IMR-90 (cell line): Measurements from ENCODE around the gene SYTL3. TPM values are rescaled to one million over a fixed set of nuclear protein-coding genes. Genes with fewer than 3 reads are reported as not detected.

Source experiments
- BHLHE40 ChIP-seq: fragments of 150-350 bp; IDR thresholded peaks from 2 replicates; pipeline ENCODE4 v1.6.1; 2016; ENCODE audit warnings: mild to moderate bottlenecking, low read depth, low read length
- MAZ ChIP-seq: IDR thresholded peaks from 2 replicates; pipeline ENCODE4 v1.6.1; 2012; ENCODE audit warnings: low read depth, mild to moderate bottlenecking, low read length, improper control_type of control experiment, moderate library complexity, borderline replicate concordance
- polyA plus RNA-seq, 3 experiments: library from polyadenylated mRNA; depleted of rRNA; stranded (reverse); fragments of >200 nt; gene quantifications; 2 replicates each; pipeline ENCODE4 v1.2.3, GENCODE V29; 2012; ENCODE audit warnings: low replicate concordance in 1 of 3
- total RNA-seq: library from RNA; depleted of rRNA; stranded (reverse); fragments of >200 nt; gene quantifications from 2 replicates; pipeline ENCODE4 v1.2.3, GENCODE V29; 2012
- TF ChIP-seq, protein P1 (sequence below): conservative IDR thresholded peaks from 2 replicates; pipeline ENCODE4 v1.5.1; 2012; ENCODE audit warnings: mild to moderate bottlenecking, low read depth, low read length, improper control_type of control experiment

SYTL3 gene
- total and polyA plus RNA-seq, 2 of the 4 experiments (the other 2 are of a cell fraction), result 2.9 to 4.3 TPM

DNA sequence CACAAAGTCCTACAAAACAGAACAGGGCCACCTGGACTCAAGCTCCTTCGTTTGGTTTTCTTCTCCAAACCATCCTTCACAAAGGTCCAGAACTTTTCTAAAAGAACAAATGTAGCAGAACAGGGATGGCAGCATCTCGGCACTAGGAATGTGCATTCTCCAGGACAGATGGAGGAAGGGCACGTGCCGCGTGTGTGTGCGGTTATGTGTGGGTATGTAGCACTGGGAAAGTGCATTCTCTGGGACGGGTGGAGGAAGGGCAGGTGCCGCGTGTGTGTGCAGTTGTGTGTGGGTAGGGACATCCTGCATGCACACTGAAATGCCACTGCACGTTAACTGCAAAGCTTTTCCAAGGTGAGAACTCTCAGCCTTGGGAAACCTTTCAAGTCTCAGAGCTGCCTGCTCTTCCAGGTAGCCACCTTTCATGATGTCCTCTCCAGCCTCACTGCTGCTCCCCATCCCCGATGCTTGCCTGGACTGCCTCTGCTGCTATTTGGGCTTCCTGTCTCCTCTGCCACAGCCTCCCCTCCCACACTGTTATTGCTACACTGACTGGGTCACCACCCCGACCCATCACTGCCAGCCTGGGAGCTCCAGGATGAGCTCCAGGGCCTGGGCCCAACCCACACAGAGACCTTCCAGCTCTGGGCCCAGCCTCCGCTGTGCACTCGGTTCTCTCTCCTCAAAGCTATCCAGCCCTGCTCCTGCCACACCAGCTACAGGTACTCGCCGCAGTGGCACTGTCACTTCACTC lies 121.7 kb downstream of the SYTL3 start (continued):
- TF ChIP-seq, protein P1, sequence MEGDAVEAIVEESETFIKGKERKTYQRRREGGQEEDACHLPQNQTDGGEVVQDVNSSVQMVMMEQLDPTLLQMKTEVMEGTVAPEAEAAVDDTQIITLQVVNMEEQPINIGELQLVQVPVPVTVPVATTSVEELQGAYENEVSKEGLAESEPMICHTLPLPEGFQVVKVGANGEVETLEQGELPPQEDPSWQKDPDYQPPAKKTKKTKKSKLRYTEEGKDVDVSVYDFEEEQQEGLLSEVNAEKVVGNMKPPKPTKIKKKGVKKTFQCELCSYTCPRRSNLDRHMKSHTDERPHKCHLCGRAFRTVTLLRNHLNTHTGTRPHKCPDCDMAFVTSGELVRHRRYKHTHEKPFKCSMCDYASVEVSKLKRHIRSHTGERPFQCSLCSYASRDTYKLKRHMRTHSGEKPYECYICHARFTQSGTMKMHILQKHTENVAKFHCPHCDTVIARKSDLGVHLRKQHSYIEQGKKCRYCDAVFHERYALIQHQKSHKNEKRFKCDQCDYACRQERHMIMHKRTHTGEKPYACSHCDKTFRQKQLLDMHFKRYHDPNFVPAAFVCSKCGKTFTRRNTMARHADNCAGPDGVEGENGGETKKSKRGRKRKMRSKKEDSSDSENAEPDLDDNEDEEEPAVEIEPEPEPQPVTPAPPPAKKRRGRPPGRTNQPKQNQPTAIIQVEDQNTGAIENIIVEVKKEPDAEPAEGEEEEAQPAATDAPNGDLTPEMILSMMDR, result no peak
- TF ChIP-seq MAZ (no peak), BHLHE40 (no peak)
